ENCODE measurements around the gene S100A9.
"Not testable (repeated sequence)": the region's sequence is repeated elsewhere in the genome, so short reads cannot be mapped to it uniquely, and the experiment has no call there.

The S100A9 gene

DNA sequence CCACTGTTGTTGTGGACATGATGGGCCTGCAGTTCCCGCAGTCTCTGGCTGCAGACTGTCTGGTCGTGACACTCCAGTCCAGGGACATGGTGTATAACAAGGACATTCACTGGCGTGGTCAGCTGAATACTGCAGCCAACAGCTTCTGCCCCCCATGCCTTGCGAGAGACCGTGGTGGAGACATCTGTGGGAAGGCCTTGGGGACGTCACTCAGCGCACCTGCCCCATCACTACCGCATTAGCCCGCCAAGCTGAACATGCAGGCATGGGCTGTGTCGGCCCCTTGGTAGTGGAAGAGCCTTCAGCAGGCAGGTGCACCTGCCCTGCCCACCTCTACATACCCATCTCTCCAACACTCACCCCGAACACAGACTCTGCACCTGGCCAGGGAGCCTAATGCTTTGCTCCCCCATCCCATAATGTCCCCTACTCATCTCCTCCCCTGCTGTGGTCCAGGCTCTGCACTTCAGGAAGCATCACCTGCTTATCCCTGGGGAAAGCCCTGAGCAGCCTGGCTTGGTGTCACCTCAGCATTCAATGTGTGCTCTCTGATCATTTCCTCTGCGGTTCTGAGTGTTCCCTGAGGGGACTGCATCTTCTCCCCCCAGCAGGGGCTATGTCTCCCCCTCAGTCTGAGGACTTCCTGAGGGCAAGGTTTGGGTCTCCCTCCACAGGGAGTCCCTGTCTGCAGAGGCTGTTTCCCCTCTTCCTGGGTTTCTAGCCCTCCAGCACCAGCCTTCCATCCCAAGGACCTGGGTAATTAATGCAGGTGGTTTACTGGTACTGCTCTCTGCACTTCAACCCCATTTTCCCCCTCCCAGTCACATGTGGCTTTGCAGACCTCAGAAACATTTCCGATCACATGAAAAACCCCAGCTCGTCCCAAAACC, 12.2 kb upstream of the S100A9 start:
- DNase-seq (ENCODE audit: low read depth): no peak

DNA sequence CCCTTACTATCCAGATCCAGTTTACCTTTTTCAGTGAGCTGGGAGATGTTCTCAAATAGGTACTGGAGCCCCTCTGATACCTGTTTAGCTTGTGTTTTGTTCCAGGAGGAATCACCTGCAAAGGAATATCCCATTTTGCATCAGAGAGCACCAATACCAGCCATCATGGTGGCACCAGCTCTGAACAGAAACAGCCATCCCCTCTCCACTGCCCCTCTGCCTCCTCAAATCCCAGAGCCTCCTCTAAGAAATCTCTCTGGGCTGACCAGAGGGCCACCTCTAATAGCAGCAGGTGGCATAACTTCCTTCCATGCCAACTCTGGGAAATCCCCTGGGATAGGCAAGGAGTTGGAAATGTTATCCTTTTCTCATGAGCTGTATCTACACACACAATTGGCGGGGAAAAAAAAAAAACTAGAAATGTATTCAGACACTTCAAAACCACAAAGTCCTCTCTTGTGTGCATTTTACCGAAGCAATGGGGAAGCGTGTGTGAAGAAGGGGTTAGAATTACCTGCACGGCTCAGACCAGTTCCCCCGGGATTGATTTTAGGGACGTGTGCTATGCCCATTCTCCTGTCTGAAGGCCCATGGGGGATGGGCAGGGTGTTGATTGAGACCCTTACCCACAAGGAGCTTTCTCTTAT, 11.5 kb upstream of the S100A9 start:
- DNase-seq (ENCODE audit: low read depth): no peak

DNA sequence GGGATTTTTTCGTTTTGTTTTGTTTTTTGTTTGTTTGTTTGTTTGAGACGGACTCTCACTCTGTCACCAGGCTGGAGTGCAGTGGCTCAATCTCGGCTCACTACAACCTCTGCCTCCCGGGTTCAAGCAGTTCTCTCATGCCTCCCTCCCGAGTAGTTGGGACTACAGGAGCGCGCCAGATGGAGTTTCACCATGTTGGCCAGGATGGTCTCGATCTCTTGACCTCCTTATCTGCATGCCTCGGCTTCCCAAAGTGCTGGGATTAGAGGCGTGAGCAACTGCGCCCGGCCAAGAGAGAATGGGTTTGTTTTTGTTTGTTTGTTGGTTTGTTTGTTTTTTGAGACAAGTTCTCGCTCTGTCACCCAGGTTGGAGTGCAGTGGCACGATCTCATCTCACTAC, 10.6 kb upstream of the S100A9 start:
- DNase-seq (ENCODE audit: low read depth): not testable (repeated sequence)

DNA sequence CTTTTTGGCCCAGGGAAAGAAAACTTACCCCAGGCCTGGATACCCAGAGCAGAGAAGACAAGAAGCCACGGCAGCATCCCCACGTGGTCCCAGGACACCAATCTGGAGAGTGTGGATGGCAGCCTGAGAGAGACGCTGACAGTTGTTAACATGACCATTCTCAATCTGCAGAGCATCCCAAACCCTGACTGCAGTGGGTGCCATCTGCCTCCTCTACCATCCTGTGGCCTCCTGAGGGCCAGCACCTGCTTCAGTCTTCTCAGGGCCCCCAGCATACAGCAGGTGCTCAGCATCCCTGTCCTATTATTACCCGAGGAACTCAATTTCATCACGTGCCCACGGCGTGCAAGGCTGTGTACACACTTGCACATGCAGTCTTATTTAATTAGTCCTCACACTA, 9.8 kb upstream of the S100A9 start:
- DNase-seq (ENCODE audit: low read depth): no peak

DNA sequence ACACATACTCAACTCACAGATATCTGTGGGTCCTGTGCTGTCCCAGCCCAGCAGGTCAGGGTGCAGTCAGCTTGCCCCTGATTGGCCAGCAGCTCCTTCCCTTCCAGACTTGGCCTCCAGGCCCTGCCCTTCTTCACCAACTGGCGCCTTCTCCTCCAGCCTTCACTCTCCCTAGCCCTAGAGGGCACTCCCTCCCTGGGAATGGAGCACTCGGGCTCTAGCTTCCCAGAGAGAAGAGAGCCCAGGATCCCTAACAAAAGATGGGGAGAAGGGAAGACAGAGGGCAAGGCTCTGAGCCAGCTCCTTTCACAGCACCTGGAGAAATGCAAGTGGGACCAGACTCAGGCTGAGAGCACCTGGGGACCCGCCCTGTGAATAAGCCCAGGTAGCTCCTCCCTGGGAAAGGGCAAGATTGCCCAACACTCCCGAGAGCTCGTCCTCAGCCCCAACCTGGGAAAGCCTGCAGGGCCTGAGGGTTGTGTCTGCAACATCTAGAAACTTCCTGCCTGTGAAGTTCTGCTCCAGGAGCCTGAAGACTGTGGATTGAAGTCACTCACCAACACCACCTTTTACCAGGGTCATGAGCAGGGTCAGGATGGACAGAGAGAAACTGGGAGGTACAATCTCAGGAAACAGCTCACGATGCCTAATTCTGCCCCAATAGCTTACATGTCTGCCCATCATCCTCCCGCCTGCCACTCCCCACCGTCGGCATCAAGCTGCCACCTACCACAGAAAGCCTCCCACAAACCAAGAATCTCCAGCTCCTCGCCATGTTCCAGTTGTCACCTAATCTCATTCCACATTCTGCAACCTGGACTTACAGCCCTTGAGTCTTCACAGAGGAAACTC, 8.9 kb upstream of the S100A9 start, which contains the start of gene PGLYRP4:
Gene PGLYRP4, minus strand, starts transcription at position 331 of the 852 bp plus-strand sequence. CDS start 909 bp downstream, outside the sequence.
- no peak for DNase-seq (ENCODE audit: low read depth)

GRCh38 chr1:153349363-153350320, 8.0 kb upstream of the S100A9 start:
- no peak for DNase-seq (ENCODE audit: low read depth)

GRCh38 chr1:153350321-153350957, 7.2 kb upstream of the S100A9 start:
- no peak for DNase-seq (ENCODE audit: low read depth)

DNA sequence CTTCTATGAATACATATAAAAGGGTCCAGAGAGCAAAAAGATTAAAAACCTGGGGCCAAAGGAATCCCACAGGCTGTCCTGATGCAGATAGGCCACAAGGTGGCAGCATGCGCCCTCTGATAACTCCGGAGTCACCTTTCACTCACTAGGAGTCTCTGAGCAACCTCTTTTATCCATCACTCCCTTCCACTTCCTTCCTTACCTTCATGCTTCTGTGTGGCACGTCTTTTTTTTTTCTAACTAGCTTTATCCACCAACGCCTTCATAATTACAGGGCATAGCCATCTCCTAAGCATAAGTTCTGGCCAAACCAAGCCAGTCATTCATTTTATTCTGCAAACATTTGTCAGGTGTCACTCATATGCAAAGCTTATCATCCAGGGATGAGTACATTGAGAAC, 5.1 kb upstream of the S100A9 start:
- DNase-seq (ENCODE audit: low read depth): peak; percentile 32

GRCh38 chr1:153353226-153353947, 4.3 kb upstream of the S100A9 start:
- no peak for DNase-seq (ENCODE audit: low read depth)

- DNase-seq (ENCODE audit: low read depth): no peak
Measured at GRCh38 chr1:153354515-153355193, 3.0 kb upstream of the S100A9 start.

- peak; percentile 8 for DNase-seq (ENCODE audit: low read depth)
Measured at GRCh38 chr1:153355445-153356071, 2.1 kb upstream of the S100A9 start.

GRCh38 chr1:153356392-153357075, 1.1 kb upstream of the S100A9 start:
- no peak for DNase-seq (ENCODE audit: low read depth)

DNA sequence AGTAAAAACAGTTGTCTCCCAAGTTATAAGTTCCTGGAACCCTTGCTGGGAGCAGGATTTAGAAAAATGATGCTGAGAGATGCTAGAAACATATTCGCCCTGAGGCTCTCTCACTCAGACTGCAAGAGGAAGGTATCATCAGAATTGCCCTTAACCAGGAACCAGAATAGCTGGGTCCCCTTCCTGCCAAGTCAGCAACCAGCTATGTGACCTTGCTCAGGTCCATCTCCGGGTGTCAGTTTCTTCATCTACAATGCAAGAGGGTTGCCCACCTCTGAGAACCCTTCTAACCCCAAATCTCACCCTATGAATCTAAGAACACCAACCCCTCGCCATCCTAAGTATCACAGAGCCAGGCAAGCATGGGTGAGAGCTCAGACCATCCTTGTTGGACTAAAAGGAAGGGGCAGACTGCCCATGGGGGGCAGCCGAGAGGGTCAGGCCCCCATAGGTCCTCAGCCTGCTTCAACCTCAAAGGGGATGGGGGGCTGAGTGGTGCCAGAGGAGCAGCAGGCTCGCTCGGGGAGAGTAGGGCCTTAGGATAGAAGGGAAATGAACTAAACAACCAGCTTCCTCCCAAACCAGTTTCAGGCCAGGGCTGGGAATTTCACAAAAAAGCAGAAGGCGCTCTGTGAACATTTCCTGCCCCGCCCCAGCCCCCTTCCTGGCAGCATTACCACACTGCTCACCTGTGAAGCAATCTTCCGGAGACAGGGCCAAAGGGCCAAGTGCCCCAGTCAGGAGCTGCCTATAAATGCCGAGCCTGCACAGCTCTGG, 390 bp upstream of the S100A9 start:
- no peak for DNase-seq (ENCODE audit: low read depth)

DNA sequence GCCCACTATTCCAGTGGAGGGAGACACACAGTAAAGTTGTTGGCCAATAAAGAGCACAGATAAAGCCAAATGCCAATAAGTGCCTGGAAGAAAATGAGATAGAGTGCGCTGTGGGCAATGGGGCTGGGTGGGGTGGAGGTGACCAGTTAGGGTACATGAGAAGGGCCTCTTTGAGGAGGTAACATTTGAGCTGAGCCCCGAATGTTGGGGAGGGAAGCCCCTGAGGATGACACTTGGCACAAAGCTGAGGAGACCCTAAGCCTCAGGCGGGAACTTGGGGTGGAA, 979 bp downstream of the S100A9 start:
- no peak for DNase-seq (ENCODE audit: low read depth)

- no peak for DNase-seq (ENCODE audit: low read depth)
Measured at GRCh38 chr1:153359241-153359640, 1.6 kb downstream of the S100A9 start.

- no peak for DNase-seq (ENCODE audit: low read depth)
Measured at GRCh38 chr1:153360190-153360589, 2.5 kb downstream of the S100A9 start.

DNA sequence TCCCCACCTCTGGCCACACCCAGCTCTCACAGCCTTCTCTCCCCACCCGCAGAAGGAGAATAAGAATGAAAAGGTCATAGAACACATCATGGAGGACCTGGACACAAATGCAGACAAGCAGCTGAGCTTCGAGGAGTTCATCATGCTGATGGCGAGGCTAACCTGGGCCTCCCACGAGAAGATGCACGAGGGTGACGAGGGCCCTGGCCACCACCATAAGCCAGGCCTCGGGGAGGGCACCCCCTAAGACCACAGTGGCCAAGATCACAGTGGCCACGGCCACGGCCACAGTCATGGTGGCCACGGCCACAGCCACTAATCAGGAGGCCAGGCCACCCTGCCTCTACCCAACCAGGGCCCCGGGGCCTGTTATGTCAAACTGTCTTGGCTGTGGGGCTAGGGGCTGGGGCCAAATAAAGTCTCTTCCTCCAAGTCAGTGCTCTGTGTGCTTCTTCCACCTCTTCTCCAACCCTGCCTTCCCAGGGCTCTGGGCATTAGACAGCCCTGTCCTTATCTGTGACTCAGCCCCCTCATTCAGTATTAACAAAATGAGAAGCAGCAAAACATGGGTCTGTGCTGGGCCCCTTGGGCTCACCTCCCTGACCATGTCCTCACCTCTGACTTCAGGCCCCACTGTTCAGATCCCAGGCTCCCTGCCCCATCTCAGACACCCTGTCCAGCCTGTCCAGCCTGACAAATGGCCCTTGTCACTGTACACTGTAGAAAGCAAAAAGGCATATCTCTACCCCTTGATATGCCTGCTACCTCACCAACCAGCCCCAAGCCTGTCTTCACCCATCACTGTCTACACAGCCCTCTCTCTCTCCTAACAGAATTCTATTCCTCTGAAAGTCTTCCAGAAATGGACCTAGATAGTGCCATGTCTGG, 3.2 kb downstream of the S100A9 start:
- DNase-seq (ENCODE audit: low read depth): no peak

All from activated T-helper 1 cell treated with Interleukin-2 at 50 U/mL for 16 hours (primary cell).